ENCODE data around the gene THOC2. TPM values are rescaled to one million over a fixed set of nuclear protein-coding genes. Genes with fewer than 3 reads are reported as not detected.

Gene THOC2
- total RNA-seq, 2 experiments from 2014 or later = 61.1 to 62.8 TPM

DNA sequence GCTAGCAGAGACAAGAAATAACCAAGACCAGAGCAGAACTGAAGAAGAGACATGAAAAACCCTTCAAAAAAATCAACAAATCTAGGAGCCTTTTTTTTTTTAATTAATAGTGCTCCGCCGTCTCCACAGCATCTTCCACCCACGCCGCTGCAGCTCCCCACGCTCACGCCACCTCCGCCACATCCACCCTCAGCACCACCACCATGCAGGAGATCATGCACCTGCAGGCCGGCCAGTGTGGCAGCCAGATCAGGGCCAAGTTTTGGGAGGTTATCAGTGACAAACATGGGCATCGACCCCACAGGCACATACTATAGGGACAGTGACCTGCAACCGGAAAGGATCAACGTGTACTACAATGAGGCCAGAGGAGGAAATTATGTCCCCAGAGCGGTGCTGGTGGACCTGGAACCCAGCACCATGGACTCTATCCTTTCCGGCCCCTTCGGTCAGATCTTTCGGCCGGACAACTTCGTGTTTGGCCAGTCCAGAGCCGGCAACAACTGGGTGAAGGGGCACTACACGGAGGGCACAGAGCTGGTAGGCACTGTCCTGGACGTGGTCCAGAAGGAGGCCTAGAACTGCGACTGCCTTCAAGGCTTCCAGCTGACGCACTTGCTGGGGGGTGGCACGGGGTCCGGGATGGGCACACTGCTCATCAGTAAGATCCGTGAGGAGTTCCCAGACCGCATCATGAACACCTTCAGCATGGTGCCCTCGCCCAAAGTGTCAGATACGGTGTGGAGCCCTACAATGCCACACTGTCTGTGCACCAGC lies 171.2 kb downstream of the THOC2 start:
- DNase-seq (no peak), ATAC-seq (ENCODE audit: poor library complexity) (no peak)
- ChIA-PET CTCF (no interaction called here), POLR2A (no interaction called here)
- Histone ChIP-seq H3K4me1 (ENCODE audit: insufficient read depth, low read length) (no peaks in the 10 kb centered on the region), H3K4me3 (ENCODE audit: low read length) (no peak overlapping the region), H3K9me3 (ENCODE audit: control insufficient read depth in 1 of 2, insufficient read depth in 1 of 2, low read length in 2 of 2) (no peaks in the 10 kb centered on the region), H3K36me3 (ENCODE audit: insufficient read depth, low read length) (no peaks in the 10 kb centered on the region), H3K27me3 (ENCODE audit: control insufficient read depth in 1 of 2, insufficient read depth in 2 of 2, low read length in 2 of 2) (no peaks in the 10 kb centered on the region), H3K27ac (ENCODE audit: low read depth in 1 of 2, low read length in 2 of 2) (no peak overlapping the region)
- Mint-ChIP-seq H3K27me3 (no peaks in the 10 kb centered on the region), H3K9me3 (no peaks in the 10 kb centered on the region), H3K4me3 (no peak overlapping the region), H3K36me3 (ENCODE audit: low read depth) (no peaks in the 10 kb centered on the region), H3K4me1 (ENCODE audit: low read depth) (no peaks in the 10 kb centered on the region), H3K27ac (no peak overlapping the region)
- TF ChIP-seq, protein P1, sequence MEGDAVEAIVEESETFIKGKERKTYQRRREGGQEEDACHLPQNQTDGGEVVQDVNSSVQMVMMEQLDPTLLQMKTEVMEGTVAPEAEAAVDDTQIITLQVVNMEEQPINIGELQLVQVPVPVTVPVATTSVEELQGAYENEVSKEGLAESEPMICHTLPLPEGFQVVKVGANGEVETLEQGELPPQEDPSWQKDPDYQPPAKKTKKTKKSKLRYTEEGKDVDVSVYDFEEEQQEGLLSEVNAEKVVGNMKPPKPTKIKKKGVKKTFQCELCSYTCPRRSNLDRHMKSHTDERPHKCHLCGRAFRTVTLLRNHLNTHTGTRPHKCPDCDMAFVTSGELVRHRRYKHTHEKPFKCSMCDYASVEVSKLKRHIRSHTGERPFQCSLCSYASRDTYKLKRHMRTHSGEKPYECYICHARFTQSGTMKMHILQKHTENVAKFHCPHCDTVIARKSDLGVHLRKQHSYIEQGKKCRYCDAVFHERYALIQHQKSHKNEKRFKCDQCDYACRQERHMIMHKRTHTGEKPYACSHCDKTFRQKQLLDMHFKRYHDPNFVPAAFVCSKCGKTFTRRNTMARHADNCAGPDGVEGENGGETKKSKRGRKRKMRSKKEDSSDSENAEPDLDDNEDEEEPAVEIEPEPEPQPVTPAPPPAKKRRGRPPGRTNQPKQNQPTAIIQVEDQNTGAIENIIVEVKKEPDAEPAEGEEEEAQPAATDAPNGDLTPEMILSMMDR (IDR thresholded peaks at IDR 0.05) = no peak
- intact Hi-C loops (cut with DNase I, micrococcal nuclease) = no loop called here

DNA sequence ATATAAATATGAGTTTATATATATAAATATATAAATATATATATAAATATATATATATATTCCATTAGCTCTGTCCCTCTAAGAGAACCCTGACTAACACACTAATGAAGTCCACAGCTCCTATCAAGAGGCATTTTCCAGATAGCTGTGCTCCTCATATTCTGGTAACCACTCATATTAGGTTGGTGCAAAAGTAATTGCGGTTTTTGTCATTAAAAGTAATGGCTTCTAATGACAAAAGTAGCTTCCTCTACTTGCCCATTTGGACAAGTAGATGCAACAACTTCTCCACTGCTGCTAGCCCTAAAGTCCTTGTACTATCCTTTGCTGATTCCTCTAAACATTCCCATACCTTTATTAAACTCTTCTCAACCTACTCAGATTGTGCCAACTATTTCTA lies 182.0 kb downstream of the THOC2 start:
- TF ChIP-seq, protein P1 (IDR thresholded peaks at IDR 0.05) = no peak
- Histone ChIP-seq H3K4me1 (ENCODE audit: insufficient read depth, low read length) (no peaks in the 10 kb centered on the region), H3K9me3 (ENCODE audit: control insufficient read depth in 1 of 2, insufficient read depth in 1 of 2, low read length in 2 of 2) (no peaks in the 10 kb centered on the region), H3K4me3 (ENCODE audit: low read length) (no peak overlapping the region), H3K27me3 (ENCODE audit: control insufficient read depth in 1 of 2, insufficient read depth in 2 of 2, low read length in 2 of 2) (no peaks in the 10 kb centered on the region), H3K36me3 (ENCODE audit: insufficient read depth, low read length) (no peaks in the 10 kb centered on the region), H3K27ac (ENCODE audit: low read depth in 1 of 2, low read length in 2 of 2) (no peak overlapping the region)
- H3K4me1 Mint-ChIP-seq (ENCODE audit: low read depth) = no peaks in the 10 kb centered on the region
- no peaks in the 10 kb centered on the region for H3K9me3 Mint-ChIP-seq
- intact Hi-C loops (cut with DNase I, micrococcal nuclease) = no loop called here
- POLR2A ChIA-PET = no interaction called here
- no peaks in the 10 kb centered on the region for H3K27me3 Mint-ChIP-seq
- H3K36me3 Mint-ChIP-seq (ENCODE audit: low read depth) = no peaks in the 10 kb centered on the region
- H3K27ac Mint-ChIP-seq = no peak overlapping the region
- DNase-seq (no peak), ATAC-seq (ENCODE audit: poor library complexity) (no peak)
- H3K4me3 Mint-ChIP-seq = no peak overlapping the region
- CTCF ChIA-PET = interaction anchor here (0.6 kb wide), 1 partner anchor 227 kb away, joined by 3 read pairs; no protein-coding TSS in a partner anchor

Other genes with a start within 250 kb of the THOC2 start
- gene XIAP, start 127.0 kb upstream of the THOC2 start, total RNA-seq = 10 to 100 TPM; 20.9 to 26.0 TPM
- gene STAG2, start 228.7 kb upstream of the THOC2 start, total RNA-seq = 10 to 100 TPM; 84.7 to 89.4 TPM

All from CD4-positive, alpha-beta T cell (primary cell).